Amniotic stem cell (primary cell): Measurements from ENCODE around the gene MSL2.
"Not testable (repeated sequence)": the region's sequence is repeated elsewhere in the genome, so short reads cannot be mapped to it uniquely, and the experiment has no call there.

Source experiments
- DNase-seq: peaks from one replicate; lab custom pipeline; 2025; lab: John Stamatoyannopoulos, UW

The MSL2 gene

GRCh38 chr3:136196064-136196400 is at the start of gene MSL2:
TSS of gene MSL2 (minus strand) at chr3:136196335. CDS start at chr3:136195113, 1,222 bp downstream.
- DNase-seq, result no peak

GRCh38 chr3:136245691-136246090 is 49.6 kb upstream of the MSL2 start:
- no peak for DNase-seq

- no peak for DNase-seq
These were observed 43.0 kb upstream of the MSL2 start for GRCh38 chr3:136239094-136239493.

DNA sequence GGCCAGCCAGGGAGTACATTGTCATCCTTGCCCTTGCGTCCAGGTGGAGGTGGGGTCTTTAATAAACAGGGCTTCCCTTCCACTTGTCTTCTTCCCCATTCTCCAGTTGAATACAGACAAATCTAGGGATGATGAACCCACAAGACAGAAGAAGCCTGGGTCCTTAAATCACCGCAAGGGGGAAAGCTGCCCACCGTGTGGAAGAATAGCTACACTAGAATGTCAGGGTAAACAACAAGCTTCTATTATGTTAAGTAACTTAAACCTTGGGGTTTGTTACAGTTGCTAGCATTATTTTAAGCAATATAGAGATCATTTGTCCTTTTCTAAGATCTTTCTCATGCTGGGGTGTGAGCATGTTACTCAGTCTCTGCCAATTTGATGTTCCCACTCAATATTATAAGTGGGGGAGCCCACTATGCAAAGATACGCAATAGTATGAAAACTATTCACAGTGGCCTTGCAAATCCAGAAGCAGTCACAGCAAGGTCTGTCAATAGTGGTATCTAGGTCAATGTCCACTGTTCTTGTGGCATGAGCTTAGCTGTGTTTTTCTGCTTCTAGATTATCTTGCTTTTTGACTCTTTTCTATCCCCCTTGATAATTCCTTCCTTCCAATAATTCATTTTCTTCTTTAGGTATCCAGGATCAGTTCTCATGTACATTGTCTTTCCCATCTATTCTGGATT is 42.0 kb upstream of the MSL2 start:
- no peak for DNase-seq

DNA sequence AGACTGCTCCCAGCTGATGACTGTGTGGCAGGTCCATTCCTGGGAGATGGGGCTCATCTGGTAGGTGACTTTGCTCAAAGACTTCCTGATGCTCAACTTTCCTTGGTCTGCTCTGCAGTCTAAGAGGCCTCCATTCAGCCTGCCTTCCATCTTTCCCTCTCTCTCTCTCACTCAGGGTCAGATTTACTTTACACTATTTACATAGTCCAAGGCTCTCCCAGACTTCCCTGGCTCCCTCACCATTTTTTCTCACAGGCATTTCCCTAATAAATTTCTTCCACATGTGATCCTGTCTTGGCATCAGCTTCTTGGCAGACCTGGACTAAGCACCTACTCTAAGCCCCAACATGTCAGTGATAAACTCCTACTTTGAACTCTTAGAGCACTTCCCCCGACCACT is 41.0 kb upstream of the MSL2 start:
- no peak for DNase-seq

- no peak for DNase-seq
These were observed 40.0 kb upstream of the MSL2 start for GRCh38 chr3:136236109-136236508.

- no peak for DNase-seq
These were observed 39.4 kb upstream of the MSL2 start for GRCh38 chr3:136235545-136235944.

- DNase-seq, result no peak
These were observed 36.3 kb upstream of the MSL2 start for GRCh38 chr3:136232413-136232812.

DNA sequence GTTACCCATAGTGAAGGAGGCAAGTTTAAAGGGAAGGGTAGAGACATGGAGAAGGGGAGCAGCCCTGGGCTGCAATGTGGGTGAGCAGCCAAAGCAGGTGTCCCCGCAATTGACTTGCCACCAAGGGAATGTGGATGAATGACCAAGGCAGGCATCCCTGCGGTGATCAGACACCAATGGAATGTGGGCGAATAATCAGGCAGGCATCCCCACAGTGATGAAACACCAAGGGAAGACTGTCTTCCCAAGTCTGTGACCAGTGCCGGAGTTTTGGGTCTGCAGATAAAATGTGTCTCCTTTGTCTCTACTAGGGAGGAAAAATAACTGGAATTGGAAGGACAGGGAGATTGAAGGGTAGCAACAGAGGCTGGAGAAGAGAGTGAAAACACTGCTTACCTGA is 26.6 kb upstream of the MSL2 start:
- not testable (repeated sequence) for DNase-seq

GRCh38 chr3:136211547-136211946 is 15.4 kb upstream of the MSL2 start:
- no peak for DNase-seq

DNA sequence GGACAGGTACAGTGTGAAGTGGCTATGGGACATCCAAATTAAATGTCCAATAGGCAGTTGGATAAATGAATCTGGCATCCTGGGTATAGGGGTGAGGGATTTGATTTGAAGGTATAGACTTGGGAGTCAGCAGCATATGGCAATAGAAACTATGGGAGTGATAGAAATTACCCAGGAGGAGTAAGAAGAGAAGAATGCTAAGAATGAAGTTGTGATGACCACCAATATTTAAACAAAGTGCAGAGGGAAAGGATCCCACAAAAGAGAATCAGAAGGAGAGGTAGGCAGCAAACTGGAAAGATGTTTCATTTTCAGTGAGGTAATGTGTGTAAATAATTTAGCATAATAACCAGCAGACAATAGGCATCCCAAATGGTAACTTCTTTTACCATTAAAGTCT is 13.8 kb upstream of the MSL2 start:
- DNase-seq, result no peak

DNA sequence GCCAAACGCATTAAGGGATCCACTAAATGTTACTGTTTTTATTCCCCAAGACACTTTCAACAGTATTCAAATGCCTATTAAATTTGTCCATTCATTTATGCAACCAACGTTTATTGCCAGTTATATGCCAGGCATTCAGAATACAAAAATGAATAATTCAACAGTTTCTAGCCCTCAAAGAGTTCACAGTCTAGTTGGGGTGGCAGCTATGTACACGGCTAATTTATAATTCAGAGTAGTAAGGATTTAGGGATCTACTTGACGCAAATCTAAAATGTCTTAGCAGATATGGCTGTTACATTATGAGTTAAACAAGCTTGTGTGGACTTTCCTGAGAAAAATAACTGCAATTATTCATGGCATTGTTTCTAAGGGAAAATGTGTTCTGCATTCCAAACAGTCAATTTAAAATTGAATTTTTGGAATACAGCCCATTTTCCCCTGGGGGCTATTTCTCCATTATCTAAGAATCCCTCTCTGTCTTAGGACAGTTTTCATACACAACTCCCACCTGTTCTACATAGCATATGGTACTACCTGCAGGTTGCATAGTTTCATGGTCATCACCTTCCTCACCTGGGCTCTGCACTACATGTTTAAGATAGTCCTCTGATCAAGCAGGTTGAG is 11.5 kb upstream of the MSL2 start:
- DNase-seq, result no peak

DNA sequence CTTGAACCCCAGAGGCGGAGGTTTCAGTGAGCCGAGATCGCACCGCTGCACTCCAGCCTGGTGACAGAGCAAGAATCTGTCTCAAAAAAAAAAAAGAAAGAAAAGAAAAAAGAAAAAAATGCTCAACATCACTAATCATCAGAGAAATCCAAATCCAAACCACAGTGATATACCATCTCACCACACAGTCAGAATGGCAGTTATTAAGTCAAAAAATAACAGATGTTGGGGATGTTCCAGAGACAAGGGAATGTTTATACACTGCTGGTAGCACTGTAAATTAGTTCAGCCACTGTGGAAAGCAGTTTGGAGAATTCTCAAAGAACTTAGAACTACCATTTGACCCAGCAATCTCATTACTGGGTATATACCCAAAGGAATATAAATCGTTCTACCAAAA is 3.1 kb upstream of the MSL2 start:
- DNase-seq, result not testable (repeated sequence)

- not testable (repeated sequence) for DNase-seq
These were observed 2.4 kb upstream of the MSL2 start for GRCh38 chr3:136198462-136199078.

DNA sequence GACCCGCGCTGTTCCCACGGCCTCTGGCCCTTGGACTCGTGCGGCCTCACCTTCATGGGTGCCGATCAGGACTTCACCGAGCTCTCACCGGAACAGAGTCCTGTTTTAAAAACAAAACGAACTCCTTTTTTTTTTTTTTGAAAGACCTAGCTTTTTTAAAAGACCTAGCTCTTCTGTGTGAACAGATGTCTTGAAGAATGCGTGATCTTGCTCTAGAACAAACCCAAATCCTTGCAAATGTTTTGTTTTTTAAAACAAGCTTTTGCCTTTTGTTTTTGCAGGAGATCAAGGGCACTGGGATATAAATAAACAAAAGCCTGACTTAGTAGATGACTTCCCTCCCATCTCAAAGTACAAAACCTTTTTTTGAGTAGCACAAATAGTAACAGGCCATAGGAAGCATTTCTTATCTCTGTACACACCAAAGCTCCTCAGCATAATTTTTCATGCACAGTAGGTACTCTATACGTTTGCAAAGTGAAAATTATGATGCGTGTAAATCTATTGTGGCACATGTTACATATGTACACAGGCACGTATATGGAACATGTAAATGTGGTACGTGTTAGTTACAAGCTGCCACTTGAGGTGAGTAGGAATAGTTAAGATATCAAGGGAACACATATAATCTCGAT is 1.1 kb upstream of the MSL2 start:
- no peak for DNase-seq

DNA sequence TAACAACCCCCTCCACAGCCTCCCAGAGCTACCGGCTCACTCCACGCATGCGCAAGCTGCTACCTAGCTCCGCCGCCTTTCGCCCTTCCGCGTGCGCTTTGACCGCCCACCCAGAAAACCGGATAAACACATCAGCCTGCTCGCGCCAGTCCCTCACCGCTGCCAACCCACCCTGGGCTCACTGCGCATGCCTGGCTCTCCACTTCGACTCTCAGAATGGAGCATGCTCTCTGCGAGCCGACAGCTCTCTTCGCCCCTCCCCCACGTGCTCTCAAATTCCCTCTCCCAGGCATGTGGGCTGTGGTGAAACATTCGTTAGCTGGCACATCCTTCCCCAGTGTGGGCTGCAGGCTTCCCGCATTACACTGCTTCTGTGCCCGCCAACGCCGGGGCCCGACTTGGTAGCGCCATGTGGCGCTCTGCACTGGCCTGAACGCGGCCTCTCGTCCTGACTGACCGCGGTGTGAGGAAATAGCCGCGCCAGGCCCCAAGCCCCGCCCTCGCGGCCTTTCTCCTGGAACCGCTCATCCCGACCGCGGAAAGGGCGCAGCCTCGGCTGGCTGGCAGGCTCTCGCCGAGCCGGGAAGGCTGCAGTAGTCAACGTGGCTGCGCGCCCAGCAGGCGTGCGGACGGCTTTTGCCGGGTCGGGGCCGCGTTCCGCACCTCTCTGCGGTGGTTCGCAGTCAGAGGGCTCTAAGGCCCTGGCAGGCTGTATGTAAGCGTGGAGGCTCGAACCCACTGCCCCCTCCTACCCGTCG is 445 bp upstream of the MSL2 start:
- peak; percentile 99 for DNase-seq

- DNase-seq, result peak; percentile 55
These were observed 674 bp downstream of the MSL2 start for GRCh38 chr3:136195258-136196063.

DNA sequence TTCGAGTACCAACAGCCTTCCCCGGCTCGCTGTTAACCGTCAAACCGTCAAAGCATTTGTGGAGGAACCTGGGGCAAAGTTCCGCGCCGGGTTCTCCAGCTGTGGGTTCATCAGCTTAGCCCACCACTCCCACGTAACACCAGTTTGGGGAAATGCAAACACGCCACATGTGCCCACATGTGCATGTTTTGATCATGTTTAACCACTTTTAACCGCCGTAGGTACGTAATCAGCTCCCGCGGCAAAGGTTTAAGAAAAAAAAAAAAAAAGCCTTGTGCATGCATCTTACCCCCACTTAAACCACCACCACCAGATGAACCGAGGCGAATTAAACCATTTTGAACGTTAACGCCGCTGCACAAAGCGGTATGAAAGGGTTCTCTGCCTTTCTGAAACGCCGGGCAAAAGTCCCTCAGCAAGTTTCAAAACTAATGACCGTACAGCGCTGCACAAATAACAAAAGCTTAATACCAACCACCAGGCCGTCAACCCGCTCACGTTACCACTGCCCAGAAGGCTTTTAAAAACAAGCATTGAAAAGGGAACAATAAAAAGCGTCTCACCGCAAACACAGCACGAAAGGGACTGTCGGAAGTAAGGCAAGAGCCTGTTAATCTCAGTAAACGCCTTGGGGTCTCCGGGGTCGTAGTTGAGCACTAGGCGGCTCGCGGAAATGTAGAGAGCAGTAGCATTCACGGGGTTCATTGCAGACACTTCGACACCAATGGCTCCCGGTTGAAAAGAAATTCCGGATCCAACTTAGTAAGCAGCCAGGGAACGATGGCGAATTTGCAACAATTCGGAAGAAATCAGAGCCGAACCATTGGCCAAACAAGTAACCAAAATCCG is 1.5 kb downstream of the MSL2 start:
- no peak for DNase-seq

GRCh38 chr3:136193278-136194054 is 2.7 kb downstream of the MSL2 start:
- DNase-seq, result no peak

GRCh38 chr3:136192831-136193230 is 3.3 kb downstream of the MSL2 start:
- DNase-seq, result no peak
